GM12878 (cell line): ENCODE data around the gene OSBPL10. TPM values are rescaled to one million over a fixed set of nuclear protein-coding genes. Genes with fewer than 3 reads are reported as not detected.

Experiments
- ATAC-seq: fragments of 200-7000 bp; cut with Tn5 transposase; 3 replicates; pipeline ENCODE4 v1.9.1; 2020; ENCODE audit warnings: mild to moderate bottlenecking, moderate library complexity
- BruUV-seq: library from RNA; stranded (reverse); fragments of 400-500 nt; replicated peaks from 2 replicates; lab custom pipeline; 2021; lab: Mats Ljungman, UMichigan
- CTCF ChIA-PET: fragments of 300-600 bp; sonication (Branson Sonifier 250); formaldehyde crosslinking; extraction: SDS; loops from one replicate; lab custom pipeline; 2021; ENCODE audit warnings: inconsistent platforms; lab: Yijun Ruan, JAX
- POLR2A ChIA-PET: fragments of 350-600 bp; formaldehyde crosslinking; extraction: SDS; loops from one replicate; lab custom pipeline; 2021; ENCODE audit warnings: inconsistent platforms; lab: Charles Lee
- RAD21 ChIA-PET: fragments of 300-600 bp; sonication (Branson Sonifier 250); formaldehyde crosslinking; loops from one replicate; lab custom pipeline; 2023; ENCODE audit warnings: antibody characterized with exemption; ENCODE audit not compliant: unreplicated experiment; lab: Charles Lee
- SMC1A ChIA-PET: fragments of 300-600 bp; sonication (Branson Sonifier 250); formaldehyde crosslinking; loops from one replicate; lab custom pipeline; 2023; ENCODE audit not compliant: unreplicated experiment, uncharacterized antibody; lab: Charles Lee
- DNase-seq: peaks from one replicate; pipeline ENCODE4 v3.0.0-alpha.2; 2011; ENCODE audit warnings: low read depth, low spot score
- FAIRE-seq: peaks from 3 replicates; lab custom pipeline; 2011; peaks lifted over from hg19 to GRCh38; lab: Jason Lieb, UNC
- H2AFZ ChIP-seq: 2 replicates; pipeline ENCODE4 v1.6.0; 2011; ENCODE audit warnings: low read depth, low read length, control low read depth; ENCODE audit not compliant: control insufficient read depth
- H3K27ac ChIP-seq: 2 replicates; pipeline ENCODE4 v1.5.1; 2011; ENCODE audit warnings: control low read depth; ENCODE audit not compliant: control insufficient read depth, insufficient read depth
- H3K27me3 ChIP-seq, 2 experiments: replicated peaks in 1 of 2; 2 replicates each; pipeline versions ENCODE4 v1.6.0 to v1.6.1; 2011; ENCODE audit warnings: low read length in 1 of 2; ENCODE audit not compliant: control insufficient read depth in 2 of 2, insufficient read depth in 2 of 2
- H3K36me3 ChIP-seq, 2 experiments: 2 replicates each; pipeline ENCODE4 v1.5.1; 2011; ENCODE audit warnings: low read length in 1 of 2; ENCODE audit not compliant: control insufficient read depth in 2 of 2, insufficient read depth in 2 of 2
- H3K4me1 ChIP-seq: 2 replicates; pipeline ENCODE4 v1.6.1; 2011; ENCODE audit warnings: mild to moderate bottlenecking, low read length, moderate library complexity, mixed read lengths; ENCODE audit not compliant: control insufficient read depth, insufficient read depth
- H3K4me2 ChIP-seq: 2 replicates; pipeline ENCODE4 v1.6.0; 2011; ENCODE audit warnings: control low read depth; ENCODE audit not compliant: control insufficient read depth, insufficient read depth
- H3K4me3 ChIP-seq: fragments of 200-600 bp; sonication (generic); 2 replicates; pipeline ENCODE4 v1.5.1; 2016
- H3K79me2 ChIP-seq: 2 replicates; pipeline ENCODE4 v1.6.0; 2011; ENCODE audit warnings: low read length; ENCODE audit not compliant: control insufficient read depth, insufficient read depth
- H3K9ac ChIP-seq: 2 replicates; pipeline ENCODE4 v1.8.0; 2011; ENCODE audit warnings: low read length, control low read depth, mixed read lengths; ENCODE audit not compliant: control insufficient read depth, insufficient read depth
- H3K9me3 ChIP-seq: replicated peaks from 3 replicates; pipeline ENCODE4 v1.5.1; 2011; ENCODE audit warnings: mild to moderate bottlenecking, low read length; ENCODE audit not compliant: control insufficient read depth, insufficient read depth
- H4K20me1 ChIP-seq: 2 replicates; pipeline ENCODE4 v1.6.0; 2011; ENCODE audit not compliant: control insufficient read depth, insufficient read depth
- ATF3 ChIP-seq: IDR thresholded peaks from 2 replicates; pipeline ENCODE4 v1.6.1; 2011; ENCODE audit warnings: low read depth, mild to moderate bottlenecking, low read length, moderate library complexity, borderline replicate concordance; ENCODE audit errors: extremely low read depth
- ATF7 ChIP-seq: fragments of 450-650 bp; IDR thresholded peaks from 2 replicates; pipeline ENCODE4 v1.6.1; 2016; ENCODE audit warnings: low read depth, mild to moderate bottlenecking
- CBFB ChIP-seq: IDR thresholded peaks from 2 replicates; pipeline ENCODE4 v1.6.1; 2016; ENCODE audit warnings: antibody characterized with exemption, low read depth
- IRF4 ChIP-seq: IDR thresholded peaks from 2 replicates; pipeline ENCODE4 v1.6.1; 2011; ENCODE audit warnings: low read depth, low read length
- JUNB ChIP-seq: IDR thresholded peaks from 2 replicates; pipeline ENCODE4 v1.6.1; 2016; ENCODE audit warnings: antibody characterized with exemption, mild to moderate bottlenecking
- KDM1A ChIP-seq: fragments of 200-600 bp; sonication (generic); IDR thresholded peaks from 2 replicates; pipeline ENCODE4 v1.6.1; 2016; ENCODE audit warnings: borderline replicate concordance
- MYB ChIP-seq: fragments of 150-350 bp; IDR thresholded peaks from 2 replicates; pipeline ENCODE4 v1.6.1; 2014; ENCODE audit warnings: mild to moderate bottlenecking, low read depth, low read length, borderline replicate concordance
- NR2C1 ChIP-seq: fragments of 450-650 bp; IDR thresholded peaks from 2 replicates; pipeline ENCODE4 v1.6.1; 2017; ENCODE audit warnings: antibody characterized with exemption, mild to moderate bottlenecking, moderate library complexity
- NR2F1 ChIP-seq: fragments of 450-650 bp; conservative IDR thresholded peaks from 2 replicates; pipeline ENCODE4 v1.6.1; 2017; ENCODE audit warnings: mild to moderate bottlenecking
- RFX5 ChIP-seq: IDR thresholded peaks from 2 replicates; pipeline ENCODE4 v1.6.1; 2011; ENCODE audit warnings: low read depth, low read length, improper control_type of control experiment
- RUNX3 ChIP-seq: IDR thresholded peaks from 2 replicates; pipeline ENCODE4 v1.6.1; 2012; ENCODE audit warnings: low read length, inconsistent platforms
- SMC3 ChIP-seq: IDR thresholded peaks from 2 replicates; pipeline ENCODE4 v1.6.1; 2011; ENCODE audit warnings: low read length, improper control_type of control experiment, borderline replicate concordance
- WRNIP1 ChIP-seq: IDR thresholded peaks from 2 replicates; pipeline ENCODE4 v1.6.1; 2011; ENCODE audit warnings: low read depth, low read length, improper control_type of control experiment, borderline replicate concordance
- YBX1 ChIP-seq: fragments of 450-650 bp; IDR thresholded peaks from 2 replicates; pipeline ENCODE4 v1.6.1; 2016; ENCODE audit warnings: antibody characterized with exemption
- ZBTB4 ChIP-seq: fragments of 450-650 bp; formaldehyde crosslinking; IDR thresholded peaks from 2 replicates; pipeline ENCODE4 v1.4.0; 2022; ENCODE audit warnings: mild to moderate bottlenecking, moderate library complexity
- in situ Hi-C: fragments of 300-500 bp; cut with MboI; formaldehyde crosslinking; loops from 9 replicates; pipeline ENCODE4 v1.14.3; 2018; ENCODE audit warnings: mixed read lengths
- intact Hi-C: fragments of 100-400 bp; cut with micrococcal nuclease; formaldehyde crosslinking; loops from one replicate; pipeline ENCODE4 v1.14.2; 2022; ENCODE audit not compliant: unreplicated experiment
- polyA plus RNA-seq, 11 experiments: library from polyadenylated mRNA; depleted of rRNA in 4 of 11; unstranded in 6 of 11; stranded (reverse) in 5 of 11; fragments of >200 nt; fragmentation: Nextera tagmentation in 4 of 11; fragmentation: Illumina TruSeq in 1 of 11; extraction: Ambion mirVana in 4 of 11; extraction: Trizol in 1 of 11; gene quantifications; 1 replicate in 1 of 11; 2 replicates in 10 of 11; pipeline versions ENCODE4 v1.2.1 to v1.2.3, GENCODE V29; 2011 to 2016; ENCODE audit warnings: inconsistent platforms in 2 of 11, missing spikeins in 2 of 11, low read depth in 1 of 11
- total RNA-seq, 4 experiments: library from RNA; depleted of rRNA in 3 of 4; stranded (reverse); fragments of >200 nt in 3 of 4; fragmentation: Illumina TruSeq in 1 of 4; extraction: Trizol in 1 of 4; gene quantifications; 2 replicates each; pipeline versions ENCODE4 v1.2.1 to v1.2.3, GENCODE V29; 2013 to 2021

Gene OSBPL10
- total and polyA plus RNA-seq, 10 of the 15 experiments (the other 5 are each of a cell fraction or from before 2014, with no cell fraction given) = 0.03 to 0.25 (median 0.09) TPM; not detected in 5

GRCh38 chr3:31777887-31778286 lies 203.2 kb downstream of the OSBPL10 start:
- Histone ChIP-seq H3K4me3 (no peak overlapping the region), H3K36me3 (no peaks in the 10 kb centered on the region), H4K20me1 (no peaks in the 10 kb centered on the region), H3K9ac (no peak overlapping the region), H2AFZ (no peak overlapping the region), H3K27me3 (no peaks in the 10 kb centered on the region; a peak in 1 of 4 replicates), H3K4me1 (no peaks in the 10 kb centered on the region), H3K4me2 (no peak overlapping the region), H3K79me2 (no peaks in the 10 kb centered on the region), H3K27ac (no peak overlapping the region), H3K9me3 (no peaks in the 10 kb centered on the region)
- no TSS peak for BruUV-seq
- SMC1A ChIA-PET = no interaction called here
- CTCF ChIA-PET = interaction anchor here (1.3 kb wide), 1 partner anchor 9 kb away, joined by 3 read pairs; no protein-coding TSS in a partner anchor
- no peak for TF ChIP-seq NR2F1
- TF ChIP-seq YBX1 = no peak
- no peak for TF ChIP-seq WRNIP1
- TF ChIP-seq ZBTB4 (CRISPR knock-in tag) = no peak
- TF ChIP-seq JUNB = no peak
- no peak for TF ChIP-seq CBFB
- no peak for TF ChIP-seq MYB
- no peak for TF ChIP-seq IRF4
- no peak for TF ChIP-seq ATF7
- TF ChIP-seq SMC3 = no peak
- TF ChIP-seq RUNX3 = no peak
- no peak for TF ChIP-seq RFX5
- TF ChIP-seq KDM1A = no peak
- TF ChIP-seq ATF3 = no peak
- TF ChIP-seq NR2C1 = no peak
- ATAC-seq (no peak), DNase-seq (no peak), FAIRE-seq (no peak)
- POLR2A ChIA-PET = no interaction called here
- intact Hi-C loops (no loop called here), in situ Hi-C loops (no loop called here)
- RAD21 ChIA-PET = no interaction called here
